Skeletal muscle cell (primary cell): ENCODE measurements around the gene PPP2R1B.
A peak's percentile ranks its signal among the peaks of the same experiment; 100 is the strongest.

ENCODE experiments used
- DNase-seq: peaks from one replicate; pipeline ENCODE4 v3.0.0-alpha.2; 2010; ENCODE audit warnings: low read depth
- H3K4me3 ChIP-seq: 2 replicates; pipeline ENCODE4 v1.5.1; 2011; ENCODE audit warnings: low read depth, mild to moderate bottlenecking, control low read depth, low read length, moderate library complexity

PPP2R1B gene

GRCh38 chr11:111759376-111759775 lies 6.8 kb downstream of the PPP2R1B start:
- H3K4me3 ChIP-seq: no peak overlapping the region
- no peak for DNase-seq

GRCh38 chr11:111756097-111756496 lies 10.1 kb downstream of the PPP2R1B start:
- H3K4me3 ChIP-seq: no peak overlapping the region
- DNase-seq: no peak

- DNase-seq: no peak
- H3K4me3 ChIP-seq: no peak overlapping the region
Measured at GRCh38 chr11:111749646-111750045, 16.5 kb downstream of the PPP2R1B start.

GRCh38 chr11:111748035-111748804 lies 18.0 kb downstream of the PPP2R1B start:
- no peak for DNase-seq
- no peak overlapping the region for H3K4me3 ChIP-seq

DNA sequence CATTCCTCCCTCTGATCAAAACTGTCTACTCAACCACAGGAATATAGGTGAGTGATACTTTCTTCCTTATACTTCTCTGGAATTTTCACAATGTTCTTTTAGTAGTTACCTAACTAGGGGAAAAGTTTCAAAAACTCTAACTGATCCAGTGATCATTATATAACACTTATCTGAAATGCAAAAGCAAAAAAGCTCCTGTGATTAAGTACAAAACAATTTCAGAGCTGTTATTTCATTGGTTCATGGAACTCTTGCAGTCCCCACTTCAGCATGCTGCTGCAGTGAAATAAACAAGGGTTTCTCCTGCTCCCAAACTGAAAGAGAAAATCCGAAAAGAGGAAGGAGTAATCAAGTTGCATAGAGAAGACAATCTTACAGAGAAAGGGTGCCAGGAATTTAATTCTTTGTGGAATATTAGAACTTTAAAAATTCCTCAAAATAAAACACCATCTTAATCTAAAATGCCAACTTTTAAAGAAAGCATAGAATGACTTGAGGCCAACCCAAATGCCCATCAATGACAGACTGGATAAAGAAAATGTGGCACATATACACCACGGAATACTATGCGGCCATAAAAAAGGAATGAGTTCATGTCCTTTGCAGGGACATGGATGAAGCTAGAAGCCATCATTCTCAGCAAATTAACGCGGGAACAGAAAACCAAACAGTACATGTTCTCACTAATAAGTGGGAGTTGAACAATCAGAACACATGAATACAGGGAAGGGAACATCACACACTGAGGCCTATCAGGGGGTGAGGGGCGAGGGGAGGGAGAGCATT lies 20.3 kb downstream of the PPP2R1B start:
- DNase-seq: no peak

DNA sequence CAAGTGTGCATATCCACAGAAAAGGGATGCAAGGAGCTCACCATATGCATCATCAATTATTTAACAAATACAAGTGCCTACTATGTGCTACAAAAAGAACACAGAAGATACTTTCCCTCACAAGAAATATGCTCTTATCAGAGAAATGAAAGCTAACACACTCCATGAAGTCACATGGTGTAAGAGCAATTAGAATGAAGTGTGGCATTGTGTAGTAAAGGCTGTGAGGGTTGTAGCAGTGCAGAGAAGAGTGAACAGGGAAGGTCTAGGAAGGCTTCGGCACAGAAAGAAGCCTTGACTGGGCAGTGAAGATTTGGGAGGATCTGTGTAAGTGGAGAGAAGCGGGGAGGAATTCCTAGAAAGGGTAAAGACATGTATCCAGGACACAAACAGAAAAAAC lies 22.5 kb downstream of the PPP2R1B start:
- DNase-seq: no peak
- no peak overlapping the region for H3K4me3 ChIP-seq

More for the DNA sequence above, 20.3 kb downstream of the PPP2R1B start:
- no peak overlapping the region for H3K4me3 ChIP-seq

DNA sequence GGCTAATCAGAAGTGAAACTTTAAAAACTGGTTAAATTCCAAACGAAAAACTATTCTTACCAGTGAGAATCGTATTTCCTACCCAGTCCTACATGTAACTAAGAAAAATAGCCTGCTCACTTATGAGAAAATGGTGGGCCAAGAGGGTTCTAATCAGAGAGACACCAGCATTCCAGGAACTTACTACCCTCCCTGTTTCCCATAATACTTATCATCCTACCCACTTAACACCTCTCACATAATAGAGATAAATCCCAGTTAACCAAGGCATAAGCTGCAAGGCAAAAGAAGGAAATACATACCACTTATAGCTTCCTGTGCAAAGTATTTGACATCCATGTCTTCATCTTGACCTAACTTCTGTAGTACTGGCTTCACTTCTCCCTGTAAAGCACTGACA lies 24.4 kb downstream of the PPP2R1B start:
- H3K4me3 ChIP-seq: no peak overlapping the region
- DNase-seq: no peak

GRCh38 chr11:111739299-111739698 lies 26.9 kb downstream of the PPP2R1B start:
- DNase-seq: no peak
- H3K4me3 ChIP-seq: no peak overlapping the region

GRCh38 chr11:111737444-111738210 lies 28.6 kb downstream of the PPP2R1B start:
- H3K4me3 ChIP-seq: no peak overlapping the region
- DNase-seq: no peak

GRCh38 chr11:111736621-111737443 lies 29.4 kb downstream of the PPP2R1B start:
- no peak for DNase-seq
- H3K4me3 ChIP-seq: no peak overlapping the region

DNA sequence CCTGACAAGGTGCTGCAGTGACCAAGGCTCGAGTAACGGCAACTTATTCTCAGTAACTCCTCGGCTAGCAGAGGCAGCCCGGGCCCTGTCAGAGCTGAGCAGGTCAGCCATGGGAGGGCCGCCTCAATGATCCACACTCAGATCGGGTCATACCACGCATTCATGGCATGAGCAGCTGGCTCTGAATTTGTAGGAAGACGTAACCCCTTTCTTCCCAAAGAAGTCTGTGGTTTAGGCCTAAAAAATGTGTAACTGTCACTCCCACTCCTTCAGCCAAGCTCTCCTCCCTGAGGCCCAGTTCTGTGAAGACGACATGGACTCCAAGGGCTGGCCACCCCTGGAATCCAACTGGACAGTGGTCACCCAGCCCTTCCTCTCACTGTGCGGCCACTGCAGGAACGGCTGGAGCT lies 30.0 kb downstream of the PPP2R1B start:
- peak; percentile 49 for DNase-seq
- H3K4me3 ChIP-seq: no peak overlapping the region

GRCh38 chr11:111735262-111736116 lies 30.7 kb downstream of the PPP2R1B start:
- peak overlapping the region; percentile 38 for H3K4me3 ChIP-seq
- peak; percentile 96 for DNase-seq

GRCh38 chr11:111734954-111735261 lies 31.3 kb downstream of the PPP2R1B start:
- no peak overlapping the region for H3K4me3 ChIP-seq
- no peak for DNase-seq

GRCh38 chr11:111734101-111734953 lies 31.9 kb downstream of the PPP2R1B start:
- H3K4me3 ChIP-seq: no peak overlapping the region
- no peak for DNase-seq

DNA sequence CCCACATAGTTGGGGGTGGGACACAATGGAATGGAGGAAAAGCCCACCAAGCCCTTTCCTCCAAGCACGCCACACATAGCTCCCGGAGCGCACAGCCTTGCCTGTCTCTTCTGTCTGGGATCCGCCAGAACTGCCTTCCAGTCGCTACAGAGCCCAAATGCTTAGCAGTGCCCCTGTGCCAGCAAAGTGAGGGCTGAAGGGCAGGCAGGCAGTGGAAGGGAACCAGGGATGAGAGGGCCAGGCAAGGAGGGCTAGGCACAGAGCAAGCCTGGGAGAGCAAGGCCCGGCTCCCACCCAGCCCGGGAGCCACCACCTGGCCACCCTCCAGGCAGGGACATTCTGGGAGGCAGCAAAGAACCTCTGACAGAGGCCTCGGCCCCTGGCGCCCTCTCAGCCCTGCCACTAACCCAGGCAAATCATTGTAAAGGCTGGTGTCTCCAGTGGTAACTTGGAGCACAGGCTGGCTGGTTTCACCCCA lies 32.5 kb downstream of the PPP2R1B start:
- no peak for DNase-seq
- H3K4me3 ChIP-seq: no peak overlapping the region

- no peak overlapping the region for H3K4me3 ChIP-seq
- peak; percentile 62 for DNase-seq
Measured at GRCh38 chr11:111733016-111733415, 33.2 kb downstream of the PPP2R1B start.

GRCh38 chr11:111731821-111732220 lies 34.4 kb downstream of the PPP2R1B start:
- no peak for DNase-seq

More at GRCh38 chr11:111731821-111732220, 34.4 kb downstream of the PPP2R1B start:
- H3K4me3 ChIP-seq: no peak overlapping the region
